Calu3 (cell line): ENCODE measurements around the gene GPD2. TPM values are rescaled to one million over a fixed set of nuclear protein-coding genes. Genes with fewer than 3 reads are reported as not detected.

Experiments used
- BruUV-seq: library from RNA; stranded (reverse); fragments of 400-500 nt; replicated peaks from 2 replicates; lab custom pipeline; 2021; lab: Mats Ljungman, UMichigan
- CTCF ChIA-PET: fragments of 300-600 bp; sonication (Branson Sonifier 250); formaldehyde crosslinking; loops from one replicate; lab custom pipeline; 2022; ENCODE audit warnings: antibody characterized with exemption; lab: Charles Lee
- DNase-seq: peaks from one replicate; pipeline ENCODE4 v3.0.0; 2022
- H3K27ac Mint-ChIP-seq: one replicate; pipeline ENCODE4 v1.8.0; 2022; ENCODE audit warnings: mixed read lengths; ENCODE audit not compliant: unreplicated experiment
- H3K27me3 Mint-ChIP-seq: one replicate; pipeline ENCODE4 v1.8.0; 2022; ENCODE audit warnings: mixed read lengths; ENCODE audit not compliant: unreplicated experiment
- H3K36me3 Mint-ChIP-seq: one replicate; pipeline ENCODE4 v1.8.0; 2022; ENCODE audit warnings: mild to moderate bottlenecking, moderate library complexity, mixed read lengths; ENCODE audit not compliant: insufficient read depth, unreplicated experiment
- H3K4me1 Mint-ChIP-seq: one replicate; pipeline ENCODE4 v1.8.0; 2022; ENCODE audit warnings: mild to moderate bottlenecking, low read depth, mixed read lengths; ENCODE audit not compliant: unreplicated experiment
- H3K4me3 Mint-ChIP-seq: one replicate; pipeline ENCODE4 v1.8.0; 2022; ENCODE audit warnings: mild to moderate bottlenecking, low read depth, moderate library complexity, mixed read lengths; ENCODE audit not compliant: unreplicated experiment
- H3K9me3 Mint-ChIP-seq: one replicate; pipeline ENCODE4 v1.8.0; 2022; ENCODE audit warnings: low read depth, mixed read lengths; ENCODE audit not compliant: unreplicated experiment
- intact Hi-C: fragments of 100-400 bp; cut with micrococcal nuclease; formaldehyde crosslinking; loops from one replicate; pipeline ENCODE4 v1.10.0; 2022; ENCODE audit not compliant: unreplicated experiment
- total RNA-seq: library from RNA; stranded (reverse); gene quantifications from 2 replicates; pipeline ENCODE4 v1.2.3, GENCODE V29; 2022
- TF ChIP-seq, protein P1 (sequence below): fragments of 200-600 bp; IDR thresholded peaks from one replicate; pipeline ENCODE4 v1.8.0; 2022; ENCODE audit warnings: antibody characterized with exemption; ENCODE audit not compliant: unreplicated experiment

The GPD2 gene
- total RNA-seq, 1 experiment from 2014 or later, result 55.4 TPM

DNA sequence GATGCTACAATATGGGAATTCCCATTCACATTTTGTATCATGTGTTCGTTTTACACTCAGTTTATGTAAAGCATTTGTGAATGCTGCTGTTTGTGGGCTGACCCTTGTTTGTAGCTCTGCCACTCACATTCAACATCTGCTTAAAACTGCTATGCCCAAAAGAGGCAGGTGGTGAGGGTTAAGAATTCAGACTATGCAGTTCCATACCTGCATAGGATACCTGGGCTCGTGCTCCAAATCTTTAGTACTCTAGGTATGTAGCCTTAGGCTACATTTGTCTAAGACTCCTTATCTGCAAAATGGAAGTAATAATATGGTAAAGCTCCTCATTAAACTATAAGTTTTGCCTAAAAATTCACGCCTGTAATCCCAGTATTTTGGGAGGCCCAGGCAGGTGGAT lies 199.5 kb downstream of the GPD2 start:
- Mint-ChIP-seq H3K9me3 (no peaks in the 10 kb centered on the region), H3K4me1 (no peaks in the 10 kb centered on the region), H3K36me3 (no peaks in the 10 kb centered on the region), H3K27me3 (no peaks in the 10 kb centered on the region), H3K27ac (no peak overlapping the region), H3K4me3 (no peak overlapping the region)
- BruUV-seq, result no TSS peak
- intact Hi-C loops, result no loop called here
- no peak for DNase-seq
- CTCF ChIA-PET, result no interaction called here
- TF ChIP-seq, protein P1, sequence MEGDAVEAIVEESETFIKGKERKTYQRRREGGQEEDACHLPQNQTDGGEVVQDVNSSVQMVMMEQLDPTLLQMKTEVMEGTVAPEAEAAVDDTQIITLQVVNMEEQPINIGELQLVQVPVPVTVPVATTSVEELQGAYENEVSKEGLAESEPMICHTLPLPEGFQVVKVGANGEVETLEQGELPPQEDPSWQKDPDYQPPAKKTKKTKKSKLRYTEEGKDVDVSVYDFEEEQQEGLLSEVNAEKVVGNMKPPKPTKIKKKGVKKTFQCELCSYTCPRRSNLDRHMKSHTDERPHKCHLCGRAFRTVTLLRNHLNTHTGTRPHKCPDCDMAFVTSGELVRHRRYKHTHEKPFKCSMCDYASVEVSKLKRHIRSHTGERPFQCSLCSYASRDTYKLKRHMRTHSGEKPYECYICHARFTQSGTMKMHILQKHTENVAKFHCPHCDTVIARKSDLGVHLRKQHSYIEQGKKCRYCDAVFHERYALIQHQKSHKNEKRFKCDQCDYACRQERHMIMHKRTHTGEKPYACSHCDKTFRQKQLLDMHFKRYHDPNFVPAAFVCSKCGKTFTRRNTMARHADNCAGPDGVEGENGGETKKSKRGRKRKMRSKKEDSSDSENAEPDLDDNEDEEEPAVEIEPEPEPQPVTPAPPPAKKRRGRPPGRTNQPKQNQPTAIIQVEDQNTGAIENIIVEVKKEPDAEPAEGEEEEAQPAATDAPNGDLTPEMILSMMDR, result no peak

Other genes starting within 250 kb of the GPD2 start
- 4.9 and 6.2 TPM in 2 replicates for gene NR4A2, start 103.7 kb upstream of the GPD2 start, total RNA-seq